Keratinocyte (primary cell): ENCODE measurements around the gene PRPSAP1. TPM values are rescaled to one million over a fixed set of nuclear protein-coding genes. Genes with fewer than 3 reads are reported as not detected.

ENCODE experiments used
- DNase-seq: peaks from one replicate; pipeline ENCODE4 v3.0.0-alpha.2; 2011; ENCODE audit warnings: low read depth, missing footprints, low spot score
- FAIRE-seq: peaks from 2 replicates; lab custom pipeline; 2011; peaks lifted over from hg19 to GRCh38; lab: Jason Lieb, UNC
- H2AFZ ChIP-seq: 2 replicates; pipeline ENCODE4 v1.6.0; 2012; ENCODE audit warnings: low read length, control low read depth, inconsistent platforms; ENCODE audit not compliant: control insufficient read depth
- H3K27ac ChIP-seq: 2 replicates; pipeline ENCODE4 v1.5.1; 2011; ENCODE audit warnings: low read length; ENCODE audit not compliant: control insufficient read depth, insufficient read depth
- H3K27me3 ChIP-seq: 3 replicates; pipeline ENCODE4 v1.6.0; 2011; ENCODE audit warnings: low read length; ENCODE audit not compliant: control insufficient read depth, insufficient read depth; ENCODE audit errors: extremely low read depth
- H3K36me3 ChIP-seq, 2 experiments: 2 replicates in 1 of 2; 3 replicates in 1 of 2; pipeline ENCODE4 v1.5.1; 2011; ENCODE audit warnings: low read length in 2 of 2, mild to moderate bottlenecking in 1 of 2; ENCODE audit not compliant: control insufficient read depth in 2 of 2, insufficient read depth in 2 of 2; ENCODE audit errors: extremely low read depth in 1 of 2
- H3K4me1 ChIP-seq: 3 replicates; pipeline ENCODE4 v1.5.1; 2011; ENCODE audit warnings: low read length; ENCODE audit not compliant: control insufficient read depth, insufficient read depth; ENCODE audit errors: extremely low read depth
- H3K4me2 ChIP-seq: 3 replicates; pipeline ENCODE4 v1.6.0; 2011; ENCODE audit warnings: low read depth, low read length; ENCODE audit not compliant: control insufficient read depth, insufficient read depth; ENCODE audit errors: extremely low read depth
- H3K4me3 ChIP-seq, 3 experiments: fragments of 200-600 bp in 1 of 3; sonication (generic) in 1 of 3; 2 replicates in 2 of 3; 3 replicates in 1 of 3; pipeline ENCODE4 v1.5.1; 2011 to 2016; ENCODE audit warnings: low read length in 3 of 3, mild to moderate bottlenecking in 3 of 3, control low read depth in 2 of 3, inconsistent platforms in 1 of 3, low read depth in 1 of 3, mixed read lengths in 1 of 3, mixed run types in 1 of 3, moderate library complexity in 1 of 3; ENCODE audit not compliant: control insufficient read depth in 2 of 3, insufficient read depth in 2 of 3; ENCODE audit errors: extremely low read depth in 1 of 3
- H3K79me2 ChIP-seq: 2 replicates; pipeline ENCODE4 v1.6.0; 2012; ENCODE audit warnings: low read length; ENCODE audit not compliant: control insufficient read depth, insufficient read depth
- H3K9ac ChIP-seq: 3 replicates; pipeline ENCODE4 v1.6.0; 2011; ENCODE audit warnings: low read length; ENCODE audit not compliant: control insufficient read depth, insufficient read depth; ENCODE audit errors: extremely low read depth
- H3K9me1 ChIP-seq: 3 replicates; pipeline ENCODE4 v1.6.0; 2011; ENCODE audit warnings: low read length; ENCODE audit not compliant: control insufficient read depth, insufficient read depth; ENCODE audit errors: extremely low read depth
- H3K9me3 ChIP-seq: 2 replicates; pipeline ENCODE4 v1.5.1; 2012; ENCODE audit warnings: low read depth, low read length; ENCODE audit not compliant: control insufficient read depth
- H4K20me1 ChIP-seq: 3 replicates; pipeline ENCODE4 v1.6.0; 2011; ENCODE audit warnings: low read length; ENCODE audit not compliant: control insufficient read depth, insufficient read depth; ENCODE audit errors: extremely low read depth
- CTCF ChIP-seq, 3 experiments: IDR thresholded peaks in 1 of 3; conservative IDR thresholded peaks in 1 of 3; optimal IDR thresholded peaks in 1 of 3; 2 replicates in 2 of 3; 3 replicates in 1 of 3; pipeline versions ENCODE3 to v1.5.1; 2011; ENCODE audit warnings: low read length in 3 of 3, mild to moderate bottlenecking in 3 of 3, moderate library complexity in 2 of 3, control low read depth in 1 of 3, inconsistent platforms in 1 of 3; ENCODE audit not compliant: insufficient read depth in 2 of 3; ENCODE audit errors: extremely low read depth in 1 of 3
- EZH2 ChIP-seq: IDR thresholded peaks from one replicate; pipeline ENCODE4 v1.6.1; 2012; ENCODE audit warnings: inconsistent platforms, mild to moderate bottlenecking, low read length, moderate library complexity
- dilution Hi-C: fragments of 300-500 bp; cut with MboI; formaldehyde crosslinking; loops from one replicate; pipeline ENCODE4 v1.7.0; 2020; ENCODE audit warnings: low sequenced_read_pairs; ENCODE audit not compliant: extremely low pct_ligation_motif_present
- polyA plus RNA-seq, 5 experiments: library from polyadenylated mRNA; depleted of rRNA in 3 of 5; stranded (reverse) in 3 of 5; stranded (forward) in 1 of 5; unstranded in 1 of 5; fragments of >200 nt; gene quantifications; 1 replicate in 1 of 5; 2 replicates in 3 of 5; 3 replicates in 1 of 5; pipeline versions ENCODE4 v1.2.1 to v1.2.3, GENCODE V29; 2011 to 2012; ENCODE audit warnings: missing spikeins in 2 of 5, low read depth in 1 of 5, low replicate concordance in 1 of 5

The PRPSAP1 gene
- polyA plus RNA-seq, 1 donor (not counting 4 experiments of a cell fraction or from before 2014, with no cell fraction given): 51.4 TPM

GRCh38 chr17:76385892-76386786 lies 32.4 kb upstream of the PRPSAP1 start:
- peak overlapping the region; percentile 90 for H3K4me2 ChIP-seq
- peaks cover 19% of the 10 kb centered on the region for H3K4me1 ChIP-seq
- DNase-seq (no peak), FAIRE-seq (no peak)
- TF ChIP-seq CTCF (optimal IDR thresholded peaks at IDR 0.05 in 1 of 3, IDR thresholded peaks at IDR 0.05 in 1 of 3, conservative IDR thresholded peaks at IDR 0.05 in 1 of 3; ENCODE audit: extremely low read depth in 1 of 3, insufficient read depth in 2 of 3, low read length in 3 of 3) (peak; percentile 78 to 94 (median 86)), EZH2 (no peak)
- no peaks in the 10 kb centered on the region for H3K27me3 ChIP-seq
- no peaks in the 10 kb centered on the region for H3K9me3 ChIP-seq
- no peaks in the 10 kb centered on the region for H3K9me1 ChIP-seq
- H3K27ac ChIP-seq: peak overlapping the region; percentile 87
- peaks cover 34% of the 10 kb centered on the region for H3K79me2 ChIP-seq
- peak overlapping the region; percentile 76 to 89 (median 77) for H3K4me3 ChIP-seq
- peak overlapping the region; percentile 93 for H3K9ac ChIP-seq
- peaks cover 5% of the 10 kb centered on the region for H4K20me1 ChIP-seq
- dilution Hi-C loops: no loop called here
- peaks cover 18 to 24% of the 10 kb centered on the region in 2 experiments for H3K36me3 ChIP-seq
- H2AFZ ChIP-seq: no peak overlapping the region

GRCh38 chr17:76384987-76385891 lies 31.5 kb upstream of the PRPSAP1 start:
- H3K4me3 ChIP-seq: peak overlapping the region; percentile 76 to 89 (median 77)
- dilution Hi-C loops: no loop called here
- H3K79me2 ChIP-seq: peaks cover 34% of the 10 kb centered on the region
- FAIRE-seq (no peak), DNase-seq (no peak)
- H3K4me1 ChIP-seq: peaks cover 19% of the 10 kb centered on the region
- H2AFZ ChIP-seq: peak overlapping the region; percentile 15
- H3K9me1 ChIP-seq: no peaks in the 10 kb centered on the region
- H3K9me3 ChIP-seq: no peaks in the 10 kb centered on the region
- H3K27ac ChIP-seq: peak overlapping the region; percentile 87
- peaks cover 14 to 16% of the 10 kb centered on the region in 2 experiments for H3K36me3 ChIP-seq
- peak overlapping the region; percentile 93 for H3K9ac ChIP-seq
- H4K20me1 ChIP-seq: peaks cover 5% of the 10 kb centered on the region
- no peaks in the 10 kb centered on the region for H3K27me3 ChIP-seq
- TF ChIP-seq EZH2 (no peak), CTCF (optimal IDR thresholded peaks at IDR 0.05 in 1 of 3, IDR thresholded peaks at IDR 0.05 in 1 of 3, conservative IDR thresholded peaks at IDR 0.05 in 1 of 3; ENCODE audit: extremely low read depth in 1 of 3, insufficient read depth in 2 of 3, low read length in 3 of 3) (no peak)
- peak overlapping the region; percentile 90 for H3K4me2 ChIP-seq
